HG03060 (cell line): ENCODE measurements around the gene STEAP2.

Source experiments
- ATAC-seq: cut with Tn5 transposase; IDR thresholded peaks from one replicate; pipeline ENCODE4 v1.9.1; 2021; ENCODE audit warnings: low read depth, moderate number of reproducible peaks; ENCODE audit not compliant: unreplicated experiment

STEAP2 gene

GRCh38 chr7:90267263-90267858 is 55.8 kb downstream of the STEAP2 start:
- ATAC-seq, result no peak

GRCh38 chr7:90269163-90269562 is 57.6 kb downstream of the STEAP2 start:
- ATAC-seq, result no peak

- ATAC-seq, result no peak
Measured at GRCh38 chr7:90270431-90271178, 59.1 kb downstream of the STEAP2 start.

DNA sequence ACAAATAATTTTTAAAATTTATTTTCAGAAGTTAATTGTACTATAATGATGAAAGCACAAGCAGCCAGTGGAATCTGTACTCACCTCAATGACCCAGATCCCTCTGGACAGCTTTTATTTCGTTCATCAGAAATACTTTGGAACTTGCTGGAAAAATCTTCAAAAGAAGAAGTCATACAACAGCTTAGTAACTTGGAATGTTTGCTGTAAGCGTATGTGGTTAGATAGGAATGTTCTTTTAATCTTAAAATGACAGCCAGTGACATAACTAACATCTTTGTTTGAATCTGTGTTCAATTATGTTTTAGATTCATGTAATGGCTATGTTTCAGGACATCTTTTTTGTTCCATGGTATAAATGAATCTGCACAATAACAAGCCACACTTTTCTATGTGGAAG is 60.2 kb downstream of the STEAP2 start:
- ATAC-seq, result no peak

GRCh38 chr7:90272242-90272641 is 60.7 kb downstream of the STEAP2 start:
- no peak for ATAC-seq

GRCh38 chr7:90274161-90274560 is 62.6 kb downstream of the STEAP2 start:
- ATAC-seq, result no peak

DNA sequence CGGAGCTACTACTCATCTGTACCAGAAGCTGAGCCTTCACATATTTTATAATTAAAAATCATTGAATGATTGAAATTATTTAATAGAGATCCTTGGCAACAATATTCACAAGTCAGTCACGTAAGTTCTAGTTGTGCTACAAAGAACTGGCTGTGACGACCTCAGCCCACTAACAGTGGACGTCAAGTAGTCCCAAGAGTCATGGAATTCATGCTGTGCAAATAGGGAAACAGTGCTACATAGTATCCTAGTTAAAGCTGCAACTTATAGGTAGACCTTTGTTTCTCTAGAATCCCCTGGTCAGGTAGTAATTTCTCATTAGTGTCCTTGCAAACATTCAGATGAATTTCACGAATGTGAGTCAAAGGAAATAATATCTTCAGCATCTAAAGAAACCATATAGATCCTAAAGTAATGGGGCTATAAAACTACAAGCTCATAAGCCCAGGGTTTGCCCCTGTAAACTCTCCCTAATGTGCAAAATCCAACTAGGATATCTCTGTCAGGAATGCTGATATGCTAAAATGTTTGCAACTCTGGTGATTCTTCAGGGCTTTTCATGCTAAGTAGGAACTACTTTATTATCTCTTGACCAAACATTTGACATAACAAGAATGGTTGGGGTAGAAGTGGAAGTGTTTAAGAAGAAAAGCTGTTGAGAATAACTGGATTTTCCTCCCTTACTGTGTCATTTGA is 64.6 kb downstream of the STEAP2 start:
- ATAC-seq, result no peak
